IMR-90 (cell line): ENCODE results near the gene FBXW8.

Source experiments
- BHLHE40 ChIP-seq: fragments of 150-350 bp; IDR thresholded peaks from 2 replicates; pipeline ENCODE4 v1.6.1; 2016; ENCODE audit warnings: mild to moderate bottlenecking, low read depth, low read length
- CEBPB ChIP-seq: IDR thresholded peaks from 2 replicates; pipeline ENCODE4 v1.6.1; 2012; ENCODE audit warnings: low read depth, low read length, improper control_type of control experiment
- MXI1 ChIP-seq: IDR thresholded peaks from 2 replicates; pipeline ENCODE4 v1.6.1; 2012; ENCODE audit warnings: low read depth, mild to moderate bottlenecking, low read length, moderate library complexity, borderline replicate concordance
- POLR2A ChIP-seq: IDR thresholded peaks from 2 replicates; pipeline ENCODE4 v1.6.1; 2012; ENCODE audit warnings: mild to moderate bottlenecking, low read depth, low read length
- RAD21 ChIP-seq: IDR thresholded peaks from 2 replicates; pipeline ENCODE4 v1.6.1; 2012; ENCODE audit warnings: low read length, improper control_type of control experiment
- RCOR1 ChIP-seq: IDR thresholded peaks from 2 replicates; pipeline ENCODE4 v1.6.1; 2012; ENCODE audit warnings: mild to moderate bottlenecking, low read length, improper control_type of control experiment; ENCODE audit not compliant: insufficient replicate concordance
- RFX5 ChIP-seq: IDR thresholded peaks from 2 replicates; pipeline ENCODE4 v1.8.0; 2012; ENCODE audit warnings: low read depth, mild to moderate bottlenecking, low read length, moderate library complexity
- SMC3 ChIP-seq: fragments of 150-350 bp; IDR thresholded peaks from 2 replicates; pipeline ENCODE4 v1.6.1; 2016; ENCODE audit warnings: low read depth, mild to moderate bottlenecking, antibody characterized with exemption, low read length, moderate library complexity
- TF ChIP-seq, protein P1 (sequence below): conservative IDR thresholded peaks from 2 replicates; pipeline ENCODE4 v1.5.1; 2012; ENCODE audit warnings: mild to moderate bottlenecking, low read depth, low read length, improper control_type of control experiment
- TF ChIP-seq, protein P2 (sequence below): fragments of 150-350 bp; IDR thresholded peaks from 2 replicates; pipeline ENCODE4 v1.6.1; 2016; ENCODE audit warnings: low read depth, mild to moderate bottlenecking, low read length, moderate library complexity, borderline replicate concordance
- TF ChIP-seq, protein P3 (sequence below): fragments of 150-350 bp; IDR thresholded peaks from 2 replicates; pipeline ENCODE4 v1.6.1; 2017; ENCODE audit warnings: mild to moderate bottlenecking, antibody characterized with exemption, low read length, low read depth

DNA sequence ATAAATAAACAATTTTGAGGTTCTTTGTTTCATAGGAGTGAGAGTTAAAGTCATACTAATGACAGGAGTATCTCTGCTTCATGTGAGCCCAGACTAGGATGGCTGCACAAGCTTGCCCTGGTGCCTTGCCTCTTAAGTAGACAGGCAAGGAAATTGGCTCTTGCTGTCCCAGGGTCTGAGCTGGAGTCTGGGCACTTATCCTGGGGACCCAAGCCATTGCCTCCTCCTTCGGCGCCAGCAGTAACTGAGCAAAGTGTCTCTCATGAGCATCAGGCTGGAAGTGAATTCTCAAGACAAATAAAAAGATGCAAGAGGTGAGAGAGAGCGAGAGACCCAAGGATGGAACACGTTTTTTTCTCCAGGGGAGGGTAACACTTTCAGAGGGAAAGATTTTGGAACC, 6.9 kb upstream of the FBXW8 start:
- TF ChIP-seq, protein P1, sequence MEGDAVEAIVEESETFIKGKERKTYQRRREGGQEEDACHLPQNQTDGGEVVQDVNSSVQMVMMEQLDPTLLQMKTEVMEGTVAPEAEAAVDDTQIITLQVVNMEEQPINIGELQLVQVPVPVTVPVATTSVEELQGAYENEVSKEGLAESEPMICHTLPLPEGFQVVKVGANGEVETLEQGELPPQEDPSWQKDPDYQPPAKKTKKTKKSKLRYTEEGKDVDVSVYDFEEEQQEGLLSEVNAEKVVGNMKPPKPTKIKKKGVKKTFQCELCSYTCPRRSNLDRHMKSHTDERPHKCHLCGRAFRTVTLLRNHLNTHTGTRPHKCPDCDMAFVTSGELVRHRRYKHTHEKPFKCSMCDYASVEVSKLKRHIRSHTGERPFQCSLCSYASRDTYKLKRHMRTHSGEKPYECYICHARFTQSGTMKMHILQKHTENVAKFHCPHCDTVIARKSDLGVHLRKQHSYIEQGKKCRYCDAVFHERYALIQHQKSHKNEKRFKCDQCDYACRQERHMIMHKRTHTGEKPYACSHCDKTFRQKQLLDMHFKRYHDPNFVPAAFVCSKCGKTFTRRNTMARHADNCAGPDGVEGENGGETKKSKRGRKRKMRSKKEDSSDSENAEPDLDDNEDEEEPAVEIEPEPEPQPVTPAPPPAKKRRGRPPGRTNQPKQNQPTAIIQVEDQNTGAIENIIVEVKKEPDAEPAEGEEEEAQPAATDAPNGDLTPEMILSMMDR, result no peak
- TF ChIP-seq MXI1 (no peak), POLR2A (no peak), RCOR1 (no peak), SMC3 (no peak), RAD21 (no peak), CEBPB (no peak), BHLHE40 (no peak), RFX5 (no peak)
- TF ChIP-seq, protein P2, sequence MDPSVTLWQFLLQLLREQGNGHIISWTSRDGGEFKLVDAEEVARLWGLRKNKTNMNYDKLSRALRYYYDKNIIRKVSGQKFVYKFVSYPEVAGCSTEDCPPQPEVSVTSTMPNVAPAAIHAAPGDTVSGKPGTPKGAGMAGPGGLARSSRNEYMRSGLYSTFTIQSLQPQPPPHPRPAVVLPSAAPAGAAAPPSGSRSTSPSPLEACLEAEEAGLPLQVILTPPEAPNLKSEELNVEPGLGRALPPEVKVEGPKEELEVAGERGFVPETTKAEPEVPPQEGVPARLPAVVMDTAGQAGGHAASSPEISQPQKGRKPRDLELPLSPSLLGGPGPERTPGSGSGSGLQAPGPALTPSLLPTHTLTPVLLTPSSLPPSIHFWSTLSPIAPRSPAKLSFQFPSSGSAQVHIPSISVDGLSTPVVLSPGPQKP, result no peak
- TF ChIP-seq, protein P3, sequence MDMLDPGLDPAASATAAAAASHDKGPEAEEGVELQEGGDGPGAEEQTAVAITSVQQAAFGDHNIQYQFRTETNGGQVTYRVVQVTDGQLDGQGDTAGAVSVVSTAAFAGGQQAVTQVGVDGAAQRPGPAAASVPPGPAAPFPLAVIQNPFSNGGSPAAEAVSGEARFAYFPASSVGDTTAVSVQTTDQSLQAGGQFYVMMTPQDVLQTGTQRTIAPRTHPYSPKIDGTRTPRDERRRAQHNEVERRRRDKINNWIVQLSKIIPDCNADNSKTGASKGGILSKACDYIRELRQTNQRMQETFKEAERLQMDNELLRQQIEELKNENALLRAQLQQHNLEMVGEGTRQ, result no peak
